Esophagus muscularis mucosa (tissue), 4 donors: ENCODE data around the gene PAK5.

Experiments
- EP300 ChIP-seq: sonication (generic); formaldehyde crosslinking; IDR thresholded peaks from one replicate; pipeline ENCODE4 v1.6.1; 2017; ENCODE audit warnings: antibody characterized with exemption
- POLR2AphosphoS5 ChIP-seq, 2 donors: sonication (generic); formaldehyde crosslinking; IDR thresholded peaks; one replicate each; pipeline ENCODE4 v1.6.1; 2017; ENCODE audit warnings: antibody characterized with exemption in 2 of 2
- TF ChIP-seq, protein P1 (sequence below), 3 experiments: fragments of 200-600 bp in 2 of 3; fragments of 450-650 bp in 1 of 3; sonication (generic) in 2 of 3; IDR thresholded peaks; one replicate each; pipeline ENCODE4 v1.5.1; 2017 to 2019; ENCODE audit warnings: antibody characterized with exemption in 3 of 3, mild to moderate bottlenecking in 2 of 3, moderate library complexity in 1 of 3

DNA sequence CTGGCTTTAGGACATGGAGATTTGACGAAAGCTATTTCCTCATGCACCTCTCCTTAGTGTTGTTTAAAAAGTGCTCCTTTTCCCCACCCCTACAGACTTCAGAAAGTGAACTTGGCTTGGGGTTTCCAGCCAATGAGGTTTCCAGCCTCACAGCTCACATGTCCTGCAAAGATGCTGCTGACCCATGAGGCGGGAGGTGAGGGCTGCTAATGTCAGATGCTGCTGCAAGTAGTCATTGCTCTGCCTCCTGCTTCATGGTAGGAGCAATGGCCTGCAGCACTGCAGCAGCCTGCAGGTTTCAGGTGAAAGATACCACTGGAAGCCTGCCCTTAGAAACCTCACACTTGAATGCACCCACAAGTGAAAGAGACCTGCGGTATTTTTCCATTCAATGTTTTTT is 211.7 kb downstream of the PAK5 start:
- TF ChIP-seq, protein P1, sequence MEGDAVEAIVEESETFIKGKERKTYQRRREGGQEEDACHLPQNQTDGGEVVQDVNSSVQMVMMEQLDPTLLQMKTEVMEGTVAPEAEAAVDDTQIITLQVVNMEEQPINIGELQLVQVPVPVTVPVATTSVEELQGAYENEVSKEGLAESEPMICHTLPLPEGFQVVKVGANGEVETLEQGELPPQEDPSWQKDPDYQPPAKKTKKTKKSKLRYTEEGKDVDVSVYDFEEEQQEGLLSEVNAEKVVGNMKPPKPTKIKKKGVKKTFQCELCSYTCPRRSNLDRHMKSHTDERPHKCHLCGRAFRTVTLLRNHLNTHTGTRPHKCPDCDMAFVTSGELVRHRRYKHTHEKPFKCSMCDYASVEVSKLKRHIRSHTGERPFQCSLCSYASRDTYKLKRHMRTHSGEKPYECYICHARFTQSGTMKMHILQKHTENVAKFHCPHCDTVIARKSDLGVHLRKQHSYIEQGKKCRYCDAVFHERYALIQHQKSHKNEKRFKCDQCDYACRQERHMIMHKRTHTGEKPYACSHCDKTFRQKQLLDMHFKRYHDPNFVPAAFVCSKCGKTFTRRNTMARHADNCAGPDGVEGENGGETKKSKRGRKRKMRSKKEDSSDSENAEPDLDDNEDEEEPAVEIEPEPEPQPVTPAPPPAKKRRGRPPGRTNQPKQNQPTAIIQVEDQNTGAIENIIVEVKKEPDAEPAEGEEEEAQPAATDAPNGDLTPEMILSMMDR (IDR thresholded peaks at IDR 0.05), result no peak
- no peak for TF ChIP-seq EP300
- no peak for TF ChIP-seq POLR2AphosphoS5 (IDR thresholded peaks at IDR 0.05)
